NCI-H524 (cell line): Measurements from ENCODE around the gene RANBP3L.
A peak's percentile ranks its signal among the peaks of the same experiment; 100 is the strongest.
"Not testable (repeated sequence)": the region's sequence is repeated elsewhere in the genome, so short reads cannot be mapped to it uniquely, and the experiment has no call there.

Experiments used
- DNase-seq, 2 experiments: peaks; one replicate each; lab custom pipeline; 2025; lab: John Stamatoyannopoulos, UW

Gene RANBP3L, protein sequence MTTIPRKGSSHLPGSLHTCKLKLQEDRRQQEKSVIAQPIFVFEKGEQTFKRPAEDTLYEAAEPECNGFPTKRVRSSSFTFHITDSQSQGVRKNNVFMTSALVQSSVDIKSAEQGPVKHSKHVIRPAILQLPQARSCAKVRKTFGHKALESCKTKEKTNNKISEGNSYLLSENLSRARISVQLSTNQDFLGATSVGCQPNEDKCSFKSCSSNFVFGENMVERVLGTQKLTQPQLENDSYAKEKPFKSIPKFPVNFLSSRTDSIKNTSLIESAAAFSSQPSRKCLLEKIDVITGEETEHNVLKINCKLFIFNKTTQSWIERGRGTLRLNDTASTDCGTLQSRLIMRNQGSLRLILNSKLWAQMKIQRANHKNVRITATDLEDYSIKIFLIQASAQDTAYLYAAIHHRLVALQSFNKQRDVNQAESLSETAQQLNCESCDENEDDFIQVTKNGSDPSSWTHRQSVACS

DNA sequence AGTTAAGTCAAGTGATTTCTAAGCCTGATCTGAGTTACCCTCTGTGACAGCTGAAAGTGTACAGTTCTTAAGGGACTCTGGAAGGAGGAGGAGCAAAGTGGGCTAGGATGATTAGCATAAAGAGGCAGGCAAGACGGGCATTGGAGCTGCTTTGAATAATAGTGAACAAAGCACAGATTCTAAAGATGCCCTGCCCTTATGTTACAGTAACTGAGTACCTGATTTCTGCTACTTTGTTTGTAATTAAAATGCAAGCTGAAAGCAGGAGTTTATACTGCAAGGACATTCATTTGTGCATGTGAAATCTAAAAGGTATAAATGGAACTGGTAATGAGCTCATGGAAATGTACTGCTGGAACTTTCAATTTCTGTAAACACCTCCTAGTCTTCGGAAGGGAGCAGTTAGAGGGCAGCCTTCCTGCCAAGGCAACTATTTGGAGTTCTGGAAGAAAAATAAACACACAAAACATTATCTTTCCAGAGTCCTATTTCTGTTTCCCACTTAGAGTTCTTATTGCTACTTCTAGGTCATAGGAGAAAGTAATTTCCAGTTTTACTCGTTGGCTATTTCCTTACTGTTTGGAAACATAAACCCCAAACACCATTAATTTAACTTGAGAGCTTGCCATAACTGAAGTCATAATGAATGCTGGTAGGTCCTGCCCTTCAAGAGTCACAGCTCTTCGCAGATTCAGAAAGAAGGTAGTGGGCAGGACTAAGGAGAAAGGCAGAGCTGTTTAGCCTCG is at the start of gene RANBP3L:
TSS of gene RANBP3L (minus strand) at position 45 of the 746 bp plus-strand sequence. CDS start 486 bp downstream, outside the sequence.
- DNase-seq: peak; percentile 26 to 56

DNA sequence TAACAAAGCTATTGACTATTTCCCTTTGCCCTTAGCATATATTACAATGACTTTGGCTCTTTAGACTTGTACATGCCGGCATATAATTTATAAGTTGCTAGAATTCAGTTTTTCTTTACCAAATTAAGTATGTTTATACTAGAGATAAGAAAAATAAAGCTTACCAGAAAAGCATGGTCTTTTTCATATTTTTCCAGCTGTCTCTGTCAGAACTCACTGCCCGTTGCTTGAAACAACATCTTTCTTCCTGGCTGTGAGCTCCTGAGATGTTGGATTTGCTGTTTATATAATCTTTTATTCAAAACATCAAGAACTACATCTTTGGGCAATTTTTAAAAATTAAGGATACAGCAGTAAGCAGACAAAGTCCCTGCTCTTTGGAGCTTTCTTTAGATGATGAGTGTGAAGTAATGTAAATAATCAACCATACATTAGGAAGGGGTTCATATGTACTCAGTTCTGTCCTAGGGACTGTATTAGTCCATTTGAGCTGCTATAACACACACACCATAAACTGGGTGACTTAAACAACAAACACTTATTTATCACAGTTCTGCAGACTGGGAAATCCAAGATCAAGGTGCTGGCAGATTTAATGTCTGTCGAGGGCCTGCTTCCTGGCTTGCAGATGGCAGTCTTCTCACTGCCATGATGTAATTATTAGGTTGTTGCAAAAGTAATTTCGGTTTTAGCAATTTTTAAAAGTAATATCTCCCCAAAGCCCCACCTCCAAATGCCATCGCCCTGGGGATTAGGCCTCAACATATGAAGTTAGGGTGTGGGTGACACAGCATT is 45.4 kb upstream of the RANBP3L start:
- no peak for DNase-seq

DNA sequence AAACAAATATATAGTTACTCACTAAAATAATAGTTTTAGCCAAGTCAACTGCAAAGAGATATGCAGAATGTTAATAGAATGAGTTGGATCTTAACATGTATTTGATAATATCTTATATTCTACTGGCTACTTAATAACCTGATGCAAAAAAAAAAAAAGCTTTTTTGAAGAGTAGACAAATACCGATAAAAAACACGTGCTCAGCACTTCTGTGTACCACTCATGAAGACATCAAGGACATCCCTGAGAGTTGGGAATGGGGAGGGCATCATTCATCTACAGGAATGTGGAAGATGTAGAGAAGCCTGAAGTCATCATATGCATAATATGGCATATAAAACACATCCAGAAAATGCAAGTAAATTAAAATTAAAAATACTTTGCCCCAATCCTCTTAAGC is 43.2 kb upstream of the RANBP3L start:
- no peak for DNase-seq

DNA sequence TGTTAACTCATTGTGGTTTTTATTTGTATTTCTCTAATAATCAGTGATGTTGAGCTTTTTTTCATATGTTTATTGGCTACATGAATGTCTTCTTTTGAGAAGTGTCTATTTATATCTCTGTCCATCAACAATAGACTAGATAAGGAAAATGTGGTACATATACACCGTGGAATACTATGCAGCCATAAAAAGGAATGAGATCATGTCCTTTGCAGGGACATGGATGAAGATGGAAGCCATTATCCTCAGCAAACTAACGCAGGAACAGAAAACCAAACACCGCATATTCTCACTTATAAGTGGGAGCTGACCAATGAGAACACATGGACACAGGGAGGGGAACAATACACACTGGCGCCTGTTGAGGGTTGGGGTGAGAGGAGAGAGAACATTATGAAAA is 40.0 kb upstream of the RANBP3L start:
- DNase-seq: not testable (repeated sequence)

DNA sequence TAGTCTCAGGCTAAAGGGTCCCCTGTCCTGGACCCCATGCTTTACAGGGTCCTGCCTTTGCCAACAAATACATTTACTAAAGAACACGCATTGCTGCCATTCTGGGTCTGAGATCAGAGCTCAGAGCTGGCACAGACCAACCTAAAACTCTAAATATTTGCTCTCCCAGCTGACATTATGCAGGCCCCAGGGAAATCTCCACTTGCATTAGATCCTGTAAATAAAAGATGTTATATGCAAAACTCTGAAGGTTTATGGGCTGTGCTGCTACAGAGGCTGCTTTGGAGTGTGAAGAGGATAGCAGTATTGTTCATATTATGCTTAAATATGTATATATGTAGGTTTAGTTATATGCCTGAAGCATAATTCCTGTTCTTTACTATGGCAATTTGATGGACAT is 35.9 kb upstream of the RANBP3L start:
- no peak for DNase-seq

DNA sequence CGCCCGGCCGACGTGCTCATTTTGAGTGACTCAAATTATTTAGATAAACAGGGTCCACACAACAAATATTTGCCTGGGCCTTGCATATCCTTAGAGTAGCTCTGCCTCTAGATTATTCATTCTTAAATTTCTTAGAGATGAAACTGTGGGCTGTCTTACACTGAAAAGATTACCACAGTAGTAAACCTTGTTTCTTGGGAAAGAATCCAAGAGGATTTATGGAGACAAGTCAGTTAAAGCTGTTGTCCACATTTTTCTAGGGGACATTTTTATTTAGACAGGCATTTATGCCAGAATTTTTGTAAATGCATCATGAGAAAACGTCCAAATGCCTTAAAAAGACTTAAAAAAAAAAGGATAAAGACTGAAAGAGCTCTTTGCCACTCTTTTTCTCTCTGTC is 32.6 kb upstream of the RANBP3L start:
- DNase-seq: no peak

DNA sequence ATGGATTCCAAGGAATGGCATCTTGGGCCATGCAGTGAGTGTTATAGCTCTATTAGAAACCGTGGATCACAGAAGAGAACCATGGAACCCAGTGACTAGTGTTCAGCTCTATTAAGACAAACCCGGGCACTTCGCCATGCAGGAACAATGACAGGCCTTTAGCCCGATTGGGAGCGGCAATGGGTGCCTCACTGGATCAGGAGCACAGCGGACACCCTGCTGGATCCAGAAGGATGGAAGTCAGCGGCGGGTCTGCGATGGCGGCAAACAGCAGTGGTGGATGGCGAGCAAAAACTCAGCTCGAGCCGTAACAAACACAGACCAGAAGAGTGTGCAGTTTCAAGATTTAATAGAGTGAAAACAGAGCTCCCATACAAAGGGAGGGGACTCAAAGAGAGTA is 31.0 kb upstream of the RANBP3L start:
- not testable (repeated sequence) for DNase-seq

DNA sequence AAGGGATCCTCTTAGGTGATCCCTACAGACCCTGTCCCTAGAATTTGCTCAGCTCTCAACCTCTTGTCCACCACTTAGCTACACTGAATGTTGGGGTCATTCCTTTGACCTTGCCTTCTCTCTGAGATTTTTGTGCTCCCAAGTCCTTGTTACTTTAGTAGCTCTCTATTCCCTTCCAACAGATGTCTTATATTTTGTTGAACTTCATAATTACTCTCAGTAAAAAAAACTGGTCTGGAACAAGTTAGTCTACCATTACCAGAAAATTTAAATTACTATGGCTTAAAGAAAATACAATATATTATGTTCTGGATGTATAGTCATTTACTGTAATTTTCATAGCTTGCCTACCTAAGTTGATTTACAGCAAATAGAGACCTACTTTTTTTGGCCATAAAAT is 23.5 kb upstream of the RANBP3L start:
- no peak for DNase-seq

DNA sequence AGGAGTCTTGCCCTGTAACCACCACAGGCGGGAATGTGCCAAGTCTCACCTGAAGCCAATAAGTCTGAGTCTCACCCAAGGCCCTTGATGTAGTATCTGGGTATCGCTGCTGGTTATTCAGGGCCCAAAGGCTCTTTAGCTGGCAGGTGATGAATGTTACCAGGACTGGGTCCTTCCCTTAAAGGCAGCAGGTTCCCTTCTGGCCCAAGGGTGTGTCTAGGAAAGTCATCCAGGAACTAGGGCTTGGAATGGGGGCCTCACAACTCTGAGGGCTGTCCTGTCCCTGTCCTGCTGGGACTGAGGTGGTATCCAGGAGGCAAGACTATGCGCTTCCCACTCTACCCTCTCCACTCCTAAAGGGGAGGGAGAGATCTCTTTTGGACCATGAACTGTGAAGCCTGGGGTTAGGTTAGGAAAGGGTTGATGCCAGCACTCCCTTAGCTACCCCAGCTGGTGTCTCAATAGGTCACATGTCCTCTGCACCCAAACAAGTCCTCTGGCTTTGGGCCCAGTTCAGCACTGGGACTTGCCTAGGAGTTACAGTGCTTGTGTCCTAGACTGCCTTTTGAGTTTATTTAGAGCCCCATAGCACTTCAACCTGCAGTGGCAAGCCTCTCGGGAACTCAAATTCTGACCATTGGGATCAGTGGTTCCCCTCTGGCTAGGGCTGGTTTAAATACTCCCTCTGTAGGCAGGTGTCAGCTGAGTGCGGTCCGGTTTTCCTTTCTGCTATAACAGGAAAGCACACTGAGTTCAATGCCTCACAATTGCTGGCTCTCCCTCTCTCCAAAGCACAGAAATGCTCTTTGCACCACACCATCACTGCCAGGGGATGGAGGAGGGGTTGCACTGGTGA is 22.5 kb upstream of the RANBP3L start:
- DNase-seq: no peak

DNA sequence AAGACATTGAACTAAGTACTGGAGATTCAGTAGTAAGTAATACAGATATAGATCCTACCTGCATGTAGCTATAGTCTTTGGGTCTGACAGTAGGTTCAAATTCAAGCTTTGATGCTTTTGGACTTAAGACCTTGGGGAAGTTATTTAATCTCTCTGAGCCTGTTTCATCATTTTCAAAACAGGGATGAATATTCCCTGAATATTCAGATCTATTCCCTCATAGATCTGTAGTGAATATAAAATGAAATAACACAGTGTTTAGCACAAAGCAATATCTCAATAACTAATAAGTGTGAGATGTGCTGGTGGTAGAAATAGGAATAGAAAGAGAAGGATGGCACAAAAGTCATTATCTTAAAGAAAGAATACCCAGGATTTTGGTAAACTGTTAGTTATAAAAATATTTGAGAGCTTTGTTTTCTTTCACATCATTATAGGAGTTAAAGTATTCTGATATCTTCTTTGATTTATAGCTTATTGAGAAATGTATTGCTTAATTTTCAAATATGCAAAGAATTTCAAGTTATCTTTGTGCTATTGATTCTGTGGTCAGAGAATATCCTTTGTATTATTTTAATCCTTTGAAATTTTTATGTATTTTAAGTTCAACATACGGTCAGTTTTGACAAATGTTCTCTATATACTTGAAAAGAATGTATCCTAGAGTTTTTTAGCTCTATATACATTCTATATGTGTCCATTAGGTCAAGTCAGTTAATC is 11.4 kb upstream of the RANBP3L start:
- no peak for DNase-seq

DNA sequence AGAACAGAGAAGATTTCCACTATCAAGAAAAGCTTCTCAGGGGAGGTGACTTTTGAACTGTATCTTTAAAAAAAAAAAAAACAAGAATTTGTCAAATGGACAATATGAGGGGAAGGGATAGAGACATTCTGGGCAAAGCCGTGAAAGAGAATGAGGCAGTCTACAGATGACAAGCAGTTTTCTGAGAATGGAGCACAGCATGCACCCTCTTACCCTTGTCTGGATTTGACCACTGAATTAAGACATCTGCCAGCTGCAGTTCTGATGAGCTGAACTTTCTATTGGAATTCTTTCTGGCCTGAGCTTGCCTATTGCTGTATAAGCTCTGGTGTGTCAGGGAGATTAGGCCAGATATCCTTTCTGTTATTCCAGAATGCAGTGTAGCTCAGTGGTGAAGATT is 10.3 kb upstream of the RANBP3L start:
- no peak for DNase-seq

DNA sequence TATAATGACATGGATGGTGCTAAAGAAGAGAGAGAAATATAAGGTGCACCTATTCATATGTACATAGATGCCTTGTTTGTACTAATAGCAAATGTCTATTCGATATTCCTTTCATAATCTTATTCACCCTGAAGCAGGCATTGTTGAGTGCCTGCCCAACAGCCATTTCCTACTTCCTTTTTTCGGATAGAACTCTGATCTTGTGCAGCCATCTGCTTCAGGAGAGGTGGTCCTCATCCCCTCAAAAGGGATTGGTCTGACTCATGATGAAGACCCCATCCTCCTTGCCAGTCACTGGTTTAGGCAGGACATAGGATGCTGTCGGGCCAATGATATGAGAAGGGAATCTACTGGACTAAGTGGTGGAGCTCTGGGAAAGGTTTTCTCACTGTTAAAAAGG is 8.4 kb upstream of the RANBP3L start:
- no peak for DNase-seq

DNA sequence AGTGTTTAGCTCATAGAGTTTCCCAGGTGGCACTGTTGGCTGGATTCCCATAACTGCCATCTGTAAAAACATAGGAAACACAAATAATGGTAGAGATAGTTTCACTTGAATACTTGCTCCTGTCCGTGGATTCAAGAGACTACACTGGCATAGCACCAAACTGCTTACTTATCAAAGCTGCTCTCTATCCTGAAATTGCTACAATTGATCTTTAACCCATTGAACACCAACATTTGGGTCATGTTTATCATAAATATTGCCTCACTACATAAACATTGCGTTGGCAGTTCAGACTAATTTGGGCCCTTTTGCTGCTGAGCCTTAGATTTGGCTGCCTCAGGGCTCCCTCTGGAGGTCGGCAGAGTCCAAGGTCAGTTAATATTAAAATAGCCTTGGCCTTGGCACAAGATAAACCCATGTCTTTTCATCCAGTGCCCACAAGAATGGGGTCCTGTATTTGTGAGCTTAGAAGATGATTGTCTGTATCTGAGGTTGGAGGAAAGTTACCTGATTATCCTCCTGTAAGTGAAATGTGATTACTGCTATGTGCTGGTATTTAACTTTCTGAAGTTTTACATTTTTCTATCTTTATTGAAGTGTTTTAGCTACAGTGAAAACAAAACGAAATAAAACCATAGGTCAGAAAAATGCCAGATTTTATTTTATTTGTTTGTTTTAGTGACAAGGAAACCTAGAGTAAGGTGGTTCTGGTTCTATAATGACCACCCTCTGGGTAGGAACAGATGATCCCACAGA is 4.0 kb upstream of the RANBP3L start:
- peak; percentile 38 to 62 for DNase-seq

DNA sequence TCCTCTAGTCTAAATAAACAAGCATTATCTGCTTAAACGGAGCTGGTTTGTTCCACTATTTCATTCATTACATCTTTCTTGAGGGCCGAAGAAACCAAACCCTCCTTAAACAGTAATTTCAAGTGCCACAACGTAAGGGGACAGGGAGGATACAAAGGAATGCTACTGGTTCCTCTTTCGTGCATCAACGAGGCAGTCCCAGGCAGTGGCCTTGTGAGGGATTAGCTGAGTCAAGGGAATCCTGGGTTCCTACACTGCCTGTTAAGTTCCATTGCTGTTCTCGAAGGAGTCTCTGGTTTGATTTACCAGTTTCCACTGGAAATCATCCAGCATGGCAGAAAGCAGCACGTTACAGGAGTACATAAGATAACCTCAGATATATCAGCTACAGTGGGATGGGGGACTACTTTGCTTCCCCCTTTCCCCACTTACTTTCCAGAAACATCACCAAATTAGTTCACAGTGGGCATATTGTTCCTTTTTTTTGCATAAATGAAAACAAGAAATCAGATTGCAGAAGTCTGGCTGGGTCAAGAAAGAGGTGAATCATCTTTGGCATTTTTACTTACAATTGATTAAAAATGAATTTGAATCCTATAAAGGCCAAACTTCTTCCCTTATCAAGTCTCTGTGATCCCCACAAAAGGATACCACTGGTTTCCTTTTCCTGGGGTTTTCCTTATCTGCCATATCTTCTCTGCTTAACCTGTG is 2.5 kb upstream of the RANBP3L start:
- no peak for DNase-seq

DNA sequence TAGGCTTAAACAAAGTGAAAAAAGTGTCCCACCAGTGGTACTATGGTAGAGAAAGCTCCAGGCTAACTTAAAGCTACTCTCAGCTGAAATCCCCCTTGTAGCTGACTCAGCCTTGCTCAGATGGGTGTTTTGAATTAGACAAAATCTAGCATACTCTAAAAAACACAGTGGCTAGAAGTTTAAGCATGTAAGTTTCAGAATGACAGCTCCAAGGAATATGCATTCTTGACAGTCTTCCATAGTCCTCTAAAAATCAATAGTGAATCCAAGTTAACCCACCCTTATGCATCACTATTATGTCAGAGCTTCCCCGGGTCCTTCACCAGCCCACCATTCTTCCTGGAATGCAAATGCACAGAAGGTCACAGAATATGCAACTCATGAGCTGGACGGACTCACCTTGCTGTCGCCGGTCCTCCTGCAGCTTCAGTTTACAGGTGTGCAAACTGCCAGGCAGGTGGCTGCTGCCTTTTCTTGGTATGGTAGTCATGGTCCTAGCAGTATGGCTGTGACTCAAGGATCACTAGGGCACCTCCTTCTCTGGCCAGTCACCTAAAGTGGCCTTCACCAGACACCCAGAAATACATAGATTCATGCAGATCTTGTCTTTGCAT is 668 bp downstream of the RANBP3L start:
- DNase-seq: no peak

DNA sequence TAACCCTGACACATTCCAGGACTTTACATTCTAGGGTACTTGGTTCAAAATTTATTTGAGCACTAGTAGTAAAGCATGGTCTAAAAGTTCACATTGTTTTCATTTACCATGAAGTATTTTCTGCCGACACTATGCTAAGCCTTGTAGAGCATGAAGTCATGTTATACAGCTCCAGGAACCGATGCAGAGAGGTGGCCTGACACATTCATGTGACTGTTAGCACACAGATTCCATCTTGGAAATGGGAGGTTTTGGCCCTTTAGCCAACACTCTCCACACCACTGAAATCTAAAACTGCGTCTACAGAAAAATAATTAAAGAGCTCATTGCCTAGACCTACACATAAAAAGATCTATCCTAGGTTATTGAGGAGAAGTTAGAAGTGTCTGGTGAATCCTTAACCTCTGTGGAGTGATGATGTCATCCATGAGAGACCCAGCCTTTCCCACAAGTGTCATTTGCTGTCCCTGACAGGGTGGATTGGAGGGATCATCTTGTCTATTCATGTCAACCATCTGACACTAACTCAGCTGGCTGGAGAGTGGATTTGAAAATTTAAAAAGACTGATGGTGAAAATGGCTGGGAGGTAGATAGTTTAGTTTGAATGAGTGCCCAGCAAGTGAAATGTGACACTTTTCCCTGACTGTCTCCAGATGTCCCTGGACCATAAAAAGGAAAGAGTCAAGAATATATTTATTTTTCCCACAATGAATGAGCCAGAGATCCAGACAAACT is 1.3 kb downstream of the RANBP3L start:
- peak in 1 of 2 experiments; percentile 28 for DNase-seq

DNA sequence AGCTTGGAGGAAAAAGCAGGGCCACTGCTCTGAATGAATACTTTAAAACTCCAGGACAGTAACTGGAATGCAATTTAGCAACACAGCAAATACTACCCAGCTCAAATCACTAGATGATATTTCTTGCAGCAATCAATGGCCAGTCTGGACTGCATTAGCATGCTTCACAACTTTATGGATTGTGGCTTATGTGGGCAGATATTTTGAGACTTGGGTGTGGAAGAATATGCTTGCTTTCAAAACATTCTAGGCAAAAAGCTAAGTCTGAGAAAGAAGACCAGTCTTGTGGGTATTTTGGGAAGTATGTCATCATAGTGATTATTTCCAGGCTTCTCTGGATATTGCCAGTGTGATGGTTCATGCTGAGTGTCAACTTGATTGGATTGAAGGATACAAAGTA is 3.1 kb downstream of the RANBP3L start:
- DNase-seq: no peak

DNA sequence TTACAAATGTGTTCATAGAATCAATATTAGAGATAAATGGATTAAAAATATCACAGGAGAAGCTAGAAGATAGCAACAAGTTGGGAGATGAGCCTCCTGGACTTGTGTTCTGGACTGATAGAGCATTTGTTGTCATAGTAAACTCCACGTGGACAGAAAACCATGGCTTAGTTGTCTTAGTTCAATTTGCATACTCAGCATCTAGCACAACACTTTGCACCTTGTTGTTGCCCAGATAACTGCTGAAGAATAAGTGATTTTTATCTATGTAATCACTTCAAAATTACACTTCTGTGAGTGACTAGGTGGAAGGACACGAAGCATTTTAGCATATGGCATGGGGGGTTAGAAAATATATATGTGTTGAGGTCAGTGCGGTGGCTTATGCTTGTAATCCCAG is 4.0 kb downstream of the RANBP3L start:
- no peak for DNase-seq
